Measurements from ENCODE around the gene SP2.
A peak's percentile ranks its signal among the peaks of the same experiment; 100 is the strongest.
"Not testable (repeated sequence)": the region's sequence is repeated elsewhere in the genome, so short reads cannot be mapped to it uniquely, and the experiment has no call there.

The SP2 gene

DNA sequence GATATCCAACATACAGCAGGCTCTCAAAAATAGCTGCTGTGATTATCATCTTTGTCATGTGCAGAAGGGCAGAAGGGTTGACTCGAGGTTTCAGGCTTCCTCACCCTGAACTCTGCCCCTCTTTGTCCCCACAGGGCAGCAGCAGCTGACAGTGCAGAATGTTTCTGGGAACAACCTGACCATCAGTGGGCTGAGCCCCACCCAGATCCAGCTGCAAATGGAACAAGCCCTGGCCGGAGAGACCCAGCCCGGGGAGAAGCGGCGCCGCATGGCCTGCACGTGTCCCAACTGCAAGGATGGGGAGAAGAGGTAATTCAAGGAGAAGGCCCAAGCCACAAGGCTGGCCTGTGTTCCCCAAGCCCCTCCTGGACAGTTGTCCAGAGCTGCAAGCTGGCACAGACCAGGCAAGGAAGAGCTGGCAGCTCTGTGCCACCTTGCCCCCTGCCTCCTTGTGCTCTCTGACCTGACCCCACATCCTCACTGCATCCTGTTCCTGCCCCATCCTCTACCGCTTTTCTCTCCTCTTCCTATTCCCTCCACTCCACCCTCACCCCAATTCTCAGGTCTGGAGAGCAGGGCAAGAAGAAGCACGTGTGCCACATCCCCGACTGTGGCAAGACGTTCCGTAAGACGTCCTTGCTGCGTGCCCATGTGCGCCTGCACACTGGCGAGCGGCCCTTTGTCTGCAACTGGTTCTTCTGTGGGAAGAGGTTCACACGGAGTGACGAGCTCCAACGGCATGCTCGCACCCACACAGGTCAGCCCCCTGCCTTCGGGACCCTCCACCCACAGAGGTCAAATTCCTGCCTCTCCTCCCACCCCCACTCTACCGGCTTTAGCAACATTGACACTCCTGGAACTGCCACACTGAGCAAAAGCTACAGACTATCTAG, 29.0 kb downstream of the SP2 start:
- no peak for DNase-seq

DNA sequence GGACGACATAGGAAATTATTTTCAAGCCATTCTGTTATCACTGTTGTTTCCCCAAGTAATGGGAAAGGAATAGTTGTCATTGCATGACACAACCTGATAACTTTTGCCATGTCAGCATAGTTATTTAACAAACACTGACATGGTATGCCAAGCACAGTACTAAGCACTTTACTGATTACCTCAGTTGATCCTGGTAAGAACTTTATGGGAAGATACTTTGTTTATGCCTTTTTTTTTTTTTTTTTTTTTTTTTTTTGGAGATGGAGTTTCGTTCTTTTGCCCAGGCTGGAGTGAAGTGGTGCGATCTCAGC, 29.6 kb downstream of the SP2 start:
- no peak for DNase-seq

DNA sequence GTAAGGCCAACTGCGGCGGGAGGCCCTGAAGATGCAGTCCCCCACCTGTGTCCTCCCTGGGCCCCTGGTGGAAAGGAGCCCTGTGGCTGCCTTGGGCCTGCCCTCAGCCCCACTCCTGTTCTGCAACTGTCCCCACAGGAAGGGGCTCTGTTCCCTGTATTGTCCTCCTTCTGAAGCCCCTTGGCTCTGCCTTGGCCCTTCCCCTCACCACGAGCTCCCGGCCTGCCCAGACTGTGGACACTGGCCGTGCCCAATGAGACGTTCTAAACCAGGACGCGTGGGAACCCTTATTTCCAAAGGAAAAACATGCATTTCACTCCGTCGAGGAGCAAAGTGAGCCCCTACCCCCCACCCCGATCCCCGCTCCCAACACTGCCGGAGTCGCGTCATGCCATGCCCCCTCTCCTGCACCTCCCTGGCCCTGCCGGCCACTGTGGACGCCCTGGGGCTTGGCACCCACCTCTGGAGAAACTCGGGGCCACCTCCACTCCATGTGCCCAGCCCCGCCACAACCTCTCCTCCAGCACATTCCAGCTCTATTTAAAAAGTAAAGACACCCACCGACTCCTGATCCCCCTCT, 31.9 kb downstream of the SP2 start:
- DNase-seq = no peak

DNA sequence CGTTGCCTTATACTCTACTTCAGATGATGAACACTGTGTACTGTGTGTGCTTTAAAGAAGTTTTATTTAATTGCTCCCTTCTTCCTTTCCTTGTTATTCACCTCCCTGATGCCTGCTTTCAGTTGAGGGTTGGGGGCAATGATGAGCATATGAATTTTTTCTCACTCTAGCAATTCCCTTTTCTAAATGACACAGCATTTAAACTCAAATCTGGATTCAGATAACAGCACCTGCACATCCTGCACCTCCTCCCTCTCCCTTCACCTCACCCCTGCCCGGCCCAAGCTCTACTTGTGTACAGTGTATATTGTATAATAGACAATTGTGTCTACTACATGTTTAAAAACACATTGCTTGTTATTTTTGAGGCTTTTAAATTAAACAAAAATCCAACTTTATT, 32.4 kb downstream of the SP2 start:
- no peak for DNase-seq

DNA sequence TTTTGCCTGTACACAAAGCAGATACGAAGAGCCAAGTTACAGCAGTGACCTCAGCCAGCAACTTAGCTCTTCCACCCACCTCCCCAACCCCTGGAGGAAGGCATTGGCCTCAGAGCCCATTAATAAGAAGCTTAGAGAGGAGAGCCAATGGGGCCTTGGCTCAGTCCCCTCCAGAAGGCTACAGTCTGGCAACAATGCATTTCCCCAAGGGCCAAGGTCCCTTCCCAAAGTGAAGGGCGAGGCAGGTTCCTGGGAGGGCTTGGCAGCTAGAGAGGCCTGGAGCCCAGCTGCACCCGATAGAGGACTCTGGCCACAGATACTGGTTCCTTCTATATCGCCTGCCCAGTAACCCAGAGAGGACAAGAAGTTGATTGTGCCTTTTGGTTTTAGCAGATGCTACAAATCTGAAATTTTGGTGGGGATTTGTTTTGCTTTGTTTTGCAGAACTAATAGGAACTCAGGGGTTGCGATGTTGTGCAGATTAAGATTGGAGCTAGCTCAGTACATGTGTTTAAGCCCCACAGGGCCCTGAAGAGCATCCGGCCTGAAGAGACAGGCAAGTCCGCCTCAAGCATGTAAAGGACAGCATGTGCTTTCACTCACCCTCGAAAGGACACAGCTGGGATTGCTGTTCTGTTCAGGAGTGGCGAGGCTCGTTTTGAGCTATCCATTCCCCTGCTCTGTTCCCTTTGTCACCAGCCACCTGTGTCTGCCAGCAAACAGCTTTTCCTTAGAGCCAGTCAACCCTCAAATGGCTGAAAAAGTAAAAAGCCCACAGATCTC, 33.4 kb downstream of the SP2 start:
- DNase-seq = no peak

DNA sequence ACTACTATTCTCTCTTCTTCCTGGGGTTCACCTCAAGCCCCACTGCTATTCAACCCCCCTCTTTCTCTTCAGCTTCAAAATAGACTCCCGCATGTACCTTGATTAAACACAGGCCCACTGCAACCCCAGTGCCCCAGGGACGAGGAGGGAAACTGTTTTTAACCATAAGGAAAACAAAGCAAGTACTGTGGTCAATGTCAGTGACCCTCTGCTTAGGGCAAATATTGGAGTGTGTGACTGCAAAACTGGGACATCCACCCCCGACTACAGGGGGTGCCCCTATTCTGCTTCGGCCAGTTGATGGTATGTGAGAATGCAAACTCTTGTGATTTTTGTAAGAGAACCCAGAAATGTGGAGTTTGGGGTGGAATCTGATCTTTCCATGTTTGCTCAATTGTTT, 35.8 kb downstream of the SP2 start:
- DNase-seq = no peak

DNA sequence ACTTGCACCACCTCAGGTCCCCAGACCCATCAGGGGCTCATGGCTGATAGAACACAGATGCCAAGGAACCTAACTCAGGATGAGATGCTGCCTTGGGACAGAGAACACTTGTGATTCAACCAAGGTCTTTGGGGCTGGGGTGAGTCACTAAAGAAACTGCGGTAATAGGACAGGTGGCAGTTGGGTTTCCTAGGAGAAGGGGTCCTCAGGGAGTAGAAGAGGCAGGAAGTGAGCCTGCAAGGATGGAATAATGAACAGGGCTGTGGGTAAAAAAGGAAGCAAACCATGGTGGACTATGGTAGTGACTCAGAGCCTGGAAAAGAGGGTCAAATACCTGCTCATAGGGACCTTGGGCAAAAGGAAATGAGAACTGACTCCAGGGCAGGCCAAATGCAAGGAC, 38.8 kb downstream of the SP2 start:
- no peak for DNase-seq

DNA sequence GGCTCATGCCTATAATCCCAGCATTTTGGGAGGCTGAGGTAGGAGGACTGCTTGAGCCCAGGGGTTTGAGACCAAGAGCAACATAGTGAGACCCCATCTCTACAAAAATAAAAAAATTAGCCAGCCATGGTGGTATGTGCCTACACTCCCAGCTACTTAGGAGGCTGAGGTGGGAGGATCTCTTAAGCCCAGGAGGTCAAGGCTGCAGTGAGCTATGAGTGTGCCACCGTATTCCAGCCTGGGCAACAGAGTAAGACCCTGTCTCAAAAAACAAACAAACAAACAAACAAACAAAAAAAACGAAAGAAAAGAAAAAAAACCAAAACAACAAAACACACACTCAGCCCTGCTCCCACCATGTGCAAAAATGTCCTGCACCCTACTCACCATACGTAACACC, 39.4 kb downstream of the SP2 start:
- DNase-seq = not testable (repeated sequence)

DNA sequence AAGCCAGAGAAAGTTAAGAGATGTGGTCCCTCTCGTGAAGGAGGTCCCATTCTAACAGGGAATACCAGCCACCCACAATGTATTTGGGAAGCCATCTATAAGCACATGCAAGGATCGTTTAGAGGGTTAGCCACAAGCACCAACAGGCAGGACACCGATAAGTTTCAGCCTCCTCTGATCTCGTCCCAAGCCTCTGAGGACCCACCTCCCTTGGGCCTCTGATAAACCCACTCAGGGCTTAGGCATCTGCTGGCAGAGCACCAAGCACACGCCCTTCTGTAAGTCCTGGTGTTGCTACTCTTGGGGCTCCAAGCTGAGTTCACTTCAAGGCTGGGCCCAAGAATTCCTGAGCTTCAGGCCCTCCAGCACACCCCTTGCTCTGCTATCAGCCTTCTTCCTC, 39.9 kb downstream of the SP2 start:
- no peak for DNase-seq

DNA sequence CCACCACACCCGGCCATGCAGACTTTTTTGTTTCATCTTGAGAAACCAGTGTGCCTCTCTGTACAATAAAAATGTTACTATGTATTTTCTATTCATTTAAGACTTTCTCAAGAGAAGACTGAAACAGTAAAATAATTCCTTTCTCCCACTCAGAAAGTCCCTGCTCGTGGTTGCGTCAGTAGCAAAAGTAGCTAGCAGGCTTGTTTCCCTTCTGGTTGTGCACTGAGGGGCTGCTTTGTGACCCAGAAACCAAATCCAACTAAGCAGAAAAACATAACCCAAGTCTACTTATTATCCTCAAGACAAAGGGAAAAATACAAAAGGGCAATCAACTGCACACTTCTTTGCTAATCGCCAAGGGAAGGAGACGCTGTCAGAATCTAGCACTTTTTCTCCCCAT, 41.9 kb downstream of the SP2 start:
- DNase-seq = no peak

DNA sequence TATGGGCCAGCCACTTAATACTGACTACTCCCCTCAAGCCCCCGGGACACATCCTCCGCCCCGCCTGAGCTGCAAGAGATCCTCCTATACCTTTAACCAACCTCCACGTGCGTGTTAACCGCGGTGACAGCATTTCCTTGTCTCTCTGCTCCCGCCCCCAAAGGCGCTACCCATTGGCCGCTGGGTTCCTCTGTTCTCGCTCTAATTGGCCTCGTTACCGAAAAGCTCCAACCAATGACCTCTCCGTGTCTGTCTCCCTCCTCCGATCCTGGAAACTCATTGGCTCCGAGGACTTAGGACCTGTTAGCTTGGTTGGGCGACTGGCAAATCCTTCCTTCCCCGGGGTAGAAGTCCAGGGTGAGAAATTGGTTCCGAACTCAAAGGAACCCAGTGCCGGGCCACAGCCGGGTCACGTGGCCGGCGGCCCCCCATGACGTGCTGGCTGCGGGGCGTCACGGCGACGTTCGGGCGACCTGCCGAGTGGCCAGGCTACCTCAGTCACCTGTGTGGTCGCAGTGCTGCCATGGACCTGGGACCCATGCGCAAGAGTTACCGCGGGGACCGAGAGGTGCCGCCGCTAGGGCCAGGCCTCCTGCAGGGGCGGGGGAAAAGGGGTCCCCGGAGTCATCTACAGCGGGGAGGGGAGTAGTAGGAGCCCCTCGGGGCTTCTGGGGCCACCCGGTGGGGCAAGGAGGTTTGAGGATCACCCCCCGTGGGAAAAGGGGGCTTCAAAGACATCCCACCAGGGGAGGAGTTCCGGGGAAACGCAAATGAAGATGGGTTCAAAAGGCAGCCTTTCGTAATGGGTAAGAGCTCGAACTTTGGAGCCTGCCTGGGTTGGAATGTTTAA, 45.4 kb downstream of the SP2 start, which contains the start of gene PNPO:
PNPO (plus strand) TSS at position 326 of the 850 bp plus-strand sequence; CDS start at position 431, 105 bp downstream.
- DNase-seq = peak; percentile 93

DNA sequence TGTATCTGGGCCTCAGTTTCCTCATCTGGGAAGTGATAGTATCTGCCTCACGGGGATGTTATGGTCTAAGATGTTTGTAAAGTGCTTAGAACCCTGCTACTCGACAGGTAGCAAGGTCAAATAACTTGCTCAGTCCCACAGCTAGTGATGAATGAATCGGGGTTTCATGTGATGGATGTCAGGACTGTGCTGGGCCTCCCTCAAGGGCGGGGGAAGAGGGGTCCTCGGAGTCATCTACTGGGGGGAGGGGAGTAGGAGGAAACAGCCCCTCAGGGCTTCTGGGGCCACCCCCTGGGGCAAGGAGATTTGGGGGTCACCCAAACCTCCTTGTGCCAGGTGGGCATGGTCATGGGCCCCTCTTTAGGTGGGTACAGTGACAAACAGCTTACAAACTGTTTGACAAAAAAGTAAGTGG, 46.1 kb downstream of the SP2 start:
- DNase-seq = no peak

DNA sequence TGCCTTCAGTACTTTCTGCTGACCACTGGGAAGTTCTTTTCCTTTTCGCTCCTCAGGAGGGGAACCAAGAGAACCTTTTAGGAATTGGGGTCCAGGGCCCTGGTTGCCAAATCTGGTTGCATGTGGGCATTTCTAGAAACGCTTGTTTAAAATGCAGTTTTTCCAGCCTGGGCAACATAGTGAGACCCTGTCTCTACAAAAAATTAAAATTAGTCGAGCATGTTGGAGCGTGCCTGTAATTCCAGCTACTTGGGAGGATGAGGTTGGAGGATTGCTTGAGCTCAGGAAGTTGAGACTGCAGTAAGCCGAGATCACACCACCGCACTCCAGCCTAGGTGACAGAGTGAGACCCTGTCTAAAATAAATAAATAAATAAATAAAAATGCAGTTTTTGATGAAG, 46.5 kb downstream of the SP2 start:
- DNase-seq = no peak

DNA sequence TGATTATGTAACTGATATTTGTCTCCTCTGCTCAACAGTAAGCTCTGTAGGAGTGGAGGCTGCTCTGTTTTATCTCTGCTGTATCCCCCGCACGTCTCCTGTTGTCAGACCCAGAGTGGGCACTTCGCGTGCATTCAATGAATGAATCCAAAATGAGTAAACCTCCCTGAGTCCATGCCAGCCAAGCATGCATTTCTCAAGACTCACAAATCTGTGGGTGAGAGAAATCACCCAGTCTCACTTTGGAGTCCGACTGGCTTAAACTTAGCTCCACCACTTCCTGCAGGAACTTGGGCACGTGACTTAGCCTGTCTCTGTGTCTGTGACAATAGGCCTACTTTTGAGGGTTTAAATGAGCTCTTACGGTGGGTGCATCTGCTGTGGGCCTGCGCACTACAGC, 49.0 kb downstream of the SP2 start:
- no peak for DNase-seq

DNA sequence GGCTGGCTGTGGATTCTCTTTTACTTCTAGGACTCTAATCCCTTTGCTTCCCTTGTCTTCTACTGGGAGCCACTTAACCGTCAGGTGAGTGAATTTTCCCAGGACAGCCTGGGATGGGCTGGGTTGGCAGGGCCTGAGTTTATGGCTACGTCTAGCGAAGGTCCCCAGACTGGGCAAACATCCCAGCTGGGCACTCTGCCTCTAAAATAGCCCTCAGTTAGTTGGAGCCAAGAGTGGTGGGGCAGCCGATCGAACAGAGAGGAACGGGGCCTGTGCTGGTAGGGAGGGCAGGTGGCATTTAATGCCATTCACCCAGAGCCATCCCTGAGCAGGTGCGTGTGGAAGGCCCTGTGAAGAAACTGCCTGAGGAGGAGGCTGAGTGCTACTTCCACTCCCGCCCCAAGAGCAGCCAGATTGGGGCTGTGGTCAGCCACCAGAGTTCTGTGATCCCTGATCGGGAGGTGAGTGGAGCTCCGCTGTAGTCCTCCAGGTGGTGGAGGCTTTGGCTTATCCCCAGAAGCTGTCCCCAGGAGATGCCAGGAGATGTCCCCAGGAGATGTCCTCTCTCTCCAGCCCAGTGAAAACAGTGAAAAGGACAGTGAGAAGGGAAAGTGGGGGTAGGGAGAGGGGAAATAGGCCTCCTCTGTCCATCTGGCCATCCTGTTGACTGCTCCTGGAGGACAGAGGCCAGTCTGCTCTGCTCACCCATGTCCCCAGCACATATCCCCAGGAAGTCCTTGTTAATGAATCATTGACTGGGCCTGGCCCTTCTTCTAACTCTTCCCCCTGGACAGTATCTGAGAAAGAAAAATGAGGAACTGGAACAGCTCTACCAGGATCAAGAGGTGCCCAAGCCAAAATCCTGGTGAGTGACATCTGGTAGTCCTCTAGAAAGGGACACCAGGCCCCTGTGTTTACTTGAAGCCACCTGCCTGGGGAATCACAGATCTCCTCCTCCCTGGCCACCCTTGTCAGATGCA, 49.8 kb downstream of the SP2 start:
- no peak for DNase-seq

DNA sequence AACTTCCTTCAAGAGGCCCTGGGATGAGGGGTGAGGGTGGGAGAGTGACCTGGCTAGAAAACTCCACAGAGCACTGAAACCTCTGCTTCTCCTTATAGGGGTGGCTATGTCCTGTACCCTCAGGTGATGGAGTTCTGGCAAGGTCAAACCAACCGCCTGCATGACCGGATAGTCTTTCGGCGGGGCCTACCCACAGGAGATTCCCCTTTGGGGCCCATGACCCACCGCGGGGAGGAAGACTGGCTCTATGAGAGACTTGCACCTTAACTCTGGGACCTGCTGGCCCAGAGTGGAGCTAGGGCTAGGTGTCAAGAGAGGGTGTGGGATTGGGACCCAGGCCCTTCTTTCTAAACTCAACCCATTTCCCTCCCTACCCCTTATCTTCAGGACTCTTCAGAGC, 50.5 kb downstream of the SP2 start:
- no peak for DNase-seq

DNA sequence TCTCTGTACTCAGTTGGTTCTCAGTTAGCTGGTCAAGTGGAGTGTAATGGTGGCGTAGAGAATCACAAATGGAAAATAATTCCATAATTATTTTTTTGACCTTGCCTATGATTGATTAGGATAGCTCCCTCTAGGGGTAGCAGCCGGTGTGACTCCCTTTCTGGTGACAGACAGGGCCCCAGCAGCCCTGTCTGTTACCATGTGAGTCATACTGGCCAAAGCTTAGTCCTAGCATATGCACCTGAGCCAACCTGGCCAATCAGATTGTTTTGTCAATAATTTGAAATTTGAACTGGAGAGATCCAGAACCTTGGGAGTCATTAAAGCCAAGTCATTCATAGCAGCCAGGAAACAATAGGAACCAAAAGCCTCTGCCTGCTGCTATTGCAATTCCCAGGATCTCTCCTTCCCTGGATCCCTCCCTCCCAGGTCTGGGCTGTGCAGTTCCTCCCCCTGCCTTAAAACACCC, 50.9 kb downstream of the SP2 start:
- DNase-seq = peak; percentile 84

DNA sequence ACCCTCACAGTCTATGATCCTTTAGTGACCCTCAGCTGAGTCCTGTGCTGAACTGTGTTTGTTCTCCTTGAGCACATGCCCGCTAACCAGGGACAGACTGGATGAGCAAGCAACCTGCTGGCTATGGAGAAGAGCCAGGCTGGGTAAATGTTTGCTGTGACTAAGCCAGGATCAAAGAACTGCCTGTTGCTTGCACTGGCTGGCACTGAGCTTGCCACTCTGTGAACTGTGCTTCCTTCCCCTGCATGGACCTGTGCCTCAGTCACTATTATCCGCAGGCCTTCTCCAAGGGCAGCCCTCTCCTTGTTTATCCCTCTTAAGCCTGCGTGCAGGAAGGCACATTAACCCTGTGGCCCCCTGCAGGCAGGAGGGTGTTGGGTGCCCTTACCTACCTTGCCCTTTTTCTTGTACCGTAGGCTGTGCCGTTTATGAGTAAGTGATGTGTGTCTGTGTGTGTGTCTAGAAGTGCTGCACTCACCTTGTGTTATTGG, 52.7 kb downstream of the SP2 start:
- DNase-seq = no peak

DNA sequence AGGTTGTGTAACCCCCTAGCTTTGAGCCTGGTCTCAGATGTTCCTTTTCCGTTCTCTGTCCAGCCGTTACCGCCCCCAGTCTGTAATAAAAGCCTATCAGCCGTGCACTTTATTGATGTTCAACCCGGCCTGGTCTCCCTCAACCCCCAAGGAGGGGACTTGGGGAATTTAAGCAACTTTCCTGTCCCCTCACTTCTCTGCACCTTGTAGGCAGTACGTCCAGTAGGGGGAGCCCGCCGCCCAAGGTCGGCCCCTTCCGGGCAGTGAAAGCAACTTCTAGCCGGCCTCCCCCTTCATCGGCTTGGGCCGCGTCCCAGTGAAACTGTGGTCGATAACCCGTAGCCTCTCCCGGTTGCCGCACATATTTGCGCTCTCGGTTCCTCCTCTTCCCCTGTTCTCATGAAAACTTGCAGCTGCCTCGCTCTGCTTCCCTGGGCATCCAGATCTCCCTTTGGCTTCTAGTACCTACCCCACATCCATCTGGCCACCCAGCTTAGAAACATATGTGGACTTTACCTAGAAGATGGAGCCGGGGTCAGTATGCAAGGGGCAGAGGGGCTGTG, 53.2 kb downstream of the SP2 start:
- peak; percentile 94 for DNase-seq

DNA sequence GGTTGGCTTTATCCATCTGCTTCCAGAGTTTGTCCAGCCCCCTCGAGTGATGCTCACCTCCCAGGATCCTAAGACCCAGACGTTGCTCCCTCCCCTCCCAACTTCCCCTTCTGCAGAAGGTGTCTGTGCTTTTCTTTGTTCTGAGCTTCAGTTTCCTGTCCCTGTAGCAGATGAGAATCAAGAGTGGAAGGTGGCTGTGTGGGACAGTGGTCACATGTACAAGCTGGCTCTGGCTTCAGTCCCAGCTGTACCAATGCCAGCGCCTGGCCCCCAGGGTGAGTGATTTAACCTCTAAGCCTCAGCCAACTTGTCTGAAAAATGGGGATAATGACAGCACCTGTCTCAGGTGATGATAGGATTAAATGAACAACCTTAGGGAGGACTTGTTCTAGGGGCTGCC, 53.9 kb downstream of the SP2 start:
- no peak for DNase-seq

DNA sequence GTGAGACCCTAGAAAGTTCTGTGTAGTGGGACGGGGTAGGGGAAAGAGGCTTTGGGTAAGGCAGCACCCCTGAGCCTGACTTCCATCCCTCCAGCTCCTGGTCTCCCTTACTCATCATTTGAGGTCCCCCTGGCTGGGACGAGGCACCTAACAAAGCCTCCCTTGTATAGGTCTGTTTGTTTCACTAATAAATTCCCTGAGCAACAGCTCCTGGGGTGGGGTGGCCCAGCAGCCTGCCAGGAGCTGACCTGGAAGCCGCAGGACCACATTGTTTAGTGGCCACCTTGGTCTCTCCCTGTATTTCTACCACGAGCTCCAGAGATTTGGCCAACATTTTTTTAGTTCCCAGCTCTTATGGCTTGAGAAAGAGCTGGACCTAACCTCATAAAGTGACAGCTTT, 54.4 kb downstream of the SP2 start:
- DNase-seq = no peak

Data from activated CD8-positive, alpha-beta memory T cell treated with anti-CD3 and anti-CD28 coated beads, Interleukin-2, amount 50 U/mL, for 48 hours (primary cell).